NK-92 (cell line): ENCODE measurements around the gene GALNT9.
"Not testable (repeated sequence)": the region's sequence is repeated elsewhere in the genome, so short reads cannot be mapped to it uniquely, and the experiment has no call there.

Source experiments
- DNase-seq: peaks from one replicate; lab custom pipeline; 2025; ENCODE audit not compliant: unreplicated experiment; lab: John Stamatoyannopoulos, UW

Gene GALNT9

GRCh38 chr12:132358241-132359225 lies 29.1 kb upstream of the GALNT9 start:
- not testable (repeated sequence) for DNase-seq

- DNase-seq = no peak
These were observed 28.3 kb upstream of the GALNT9 start for GRCh38 chr12:132357623-132358186.

DNA sequence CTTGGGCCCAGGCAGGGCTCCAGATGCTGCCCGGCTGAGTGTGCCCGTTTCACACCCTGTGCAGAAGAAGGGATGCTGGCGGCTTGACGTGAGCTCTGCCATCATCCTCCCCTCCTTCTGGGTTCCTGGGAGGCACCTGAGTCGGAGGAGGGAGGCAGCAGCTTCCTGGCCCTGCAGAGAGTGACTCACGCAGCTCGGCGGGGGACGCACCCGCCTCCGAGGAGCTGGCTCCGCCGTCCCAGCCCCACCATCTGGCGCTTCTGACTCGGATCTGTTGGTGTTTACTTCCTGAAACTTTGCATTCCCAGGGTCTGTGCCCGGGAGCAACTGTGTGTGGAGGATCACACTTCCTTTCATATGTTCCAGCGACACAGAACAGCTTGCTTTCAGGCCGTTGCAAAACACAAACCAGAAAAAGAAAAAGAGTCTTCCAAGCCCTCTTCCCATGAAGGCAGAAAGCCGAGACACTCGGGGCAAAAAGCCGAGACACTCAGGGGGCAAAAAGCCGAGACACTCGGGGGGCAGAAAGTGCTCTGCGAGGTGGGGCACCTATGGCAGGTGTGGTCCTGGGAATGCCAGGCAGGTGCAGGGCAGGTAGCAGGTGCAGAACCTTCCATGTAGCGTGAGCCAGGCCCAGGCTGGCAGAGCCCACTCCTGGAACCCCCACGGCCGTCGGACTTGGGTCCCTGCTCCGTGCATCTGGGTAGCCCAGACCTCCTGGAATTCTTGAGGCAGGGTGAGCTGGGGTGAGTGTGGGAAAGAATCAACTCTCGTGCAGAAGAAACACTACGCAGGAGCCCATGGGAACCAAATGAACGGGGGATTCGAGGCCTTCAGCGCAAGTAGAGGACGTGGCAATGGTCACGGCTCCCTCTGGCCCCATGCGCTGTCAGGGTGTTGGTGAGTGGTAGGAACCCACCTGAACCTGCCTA lies 27.6 kb upstream of the GALNT9 start:
- DNase-seq = no peak

GRCh38 chr12:132355742-132356681 lies 26.6 kb upstream of the GALNT9 start:
- DNase-seq = no peak

GRCh38 chr12:132354982-132355680 lies 25.7 kb upstream of the GALNT9 start:
- no peak for DNase-seq

GRCh38 chr12:132354211-132354981 lies 25.0 kb upstream of the GALNT9 start:
- DNase-seq = no peak

GRCh38 chr12:132353811-132354210 lies 24.4 kb upstream of the GALNT9 start:
- DNase-seq = no peak

DNA sequence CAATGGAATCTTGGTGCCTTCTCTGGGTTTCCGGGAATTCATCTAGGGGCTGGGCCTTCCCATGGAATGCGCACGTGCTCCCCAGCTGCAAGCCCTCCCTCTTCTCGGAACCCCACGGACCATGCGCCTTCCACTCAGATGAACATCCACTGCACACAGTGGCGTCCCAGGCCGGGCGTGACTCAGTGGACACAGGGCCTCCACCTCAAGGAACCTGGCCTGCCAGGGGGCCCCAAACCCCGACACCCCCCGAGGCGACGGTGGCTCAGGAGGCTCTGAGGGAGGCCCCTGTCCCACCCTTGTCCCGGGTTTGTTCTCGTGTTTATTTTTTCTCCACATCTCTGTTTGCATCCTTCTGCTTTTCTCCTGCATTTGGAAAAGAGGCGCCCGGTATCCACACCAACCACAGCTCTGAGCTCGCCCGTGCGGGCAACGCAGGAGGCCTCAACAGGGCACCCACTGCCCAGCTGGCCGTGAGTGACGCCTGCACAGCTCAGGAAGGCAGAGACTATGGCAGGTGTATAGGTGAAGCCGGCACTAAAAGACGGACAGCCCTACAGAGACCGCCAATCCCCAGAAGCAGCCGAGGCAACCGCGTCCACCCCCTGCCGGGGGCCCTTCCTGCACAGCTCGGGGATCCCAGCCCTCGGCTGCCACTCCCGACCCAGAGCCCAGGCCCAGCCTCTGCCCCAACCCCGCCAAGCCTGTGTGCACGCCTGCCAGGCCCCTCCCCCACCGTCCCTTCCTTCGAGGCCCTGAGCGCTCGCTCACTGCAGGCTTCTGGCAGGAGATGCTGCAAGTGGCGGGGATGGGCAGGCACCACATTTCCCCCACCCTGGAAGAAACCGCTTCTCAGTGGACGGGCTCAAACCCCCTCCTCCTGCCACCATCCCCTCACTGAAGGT lies 23.8 kb upstream of the GALNT9 start:
- DNase-seq = no peak

DNA sequence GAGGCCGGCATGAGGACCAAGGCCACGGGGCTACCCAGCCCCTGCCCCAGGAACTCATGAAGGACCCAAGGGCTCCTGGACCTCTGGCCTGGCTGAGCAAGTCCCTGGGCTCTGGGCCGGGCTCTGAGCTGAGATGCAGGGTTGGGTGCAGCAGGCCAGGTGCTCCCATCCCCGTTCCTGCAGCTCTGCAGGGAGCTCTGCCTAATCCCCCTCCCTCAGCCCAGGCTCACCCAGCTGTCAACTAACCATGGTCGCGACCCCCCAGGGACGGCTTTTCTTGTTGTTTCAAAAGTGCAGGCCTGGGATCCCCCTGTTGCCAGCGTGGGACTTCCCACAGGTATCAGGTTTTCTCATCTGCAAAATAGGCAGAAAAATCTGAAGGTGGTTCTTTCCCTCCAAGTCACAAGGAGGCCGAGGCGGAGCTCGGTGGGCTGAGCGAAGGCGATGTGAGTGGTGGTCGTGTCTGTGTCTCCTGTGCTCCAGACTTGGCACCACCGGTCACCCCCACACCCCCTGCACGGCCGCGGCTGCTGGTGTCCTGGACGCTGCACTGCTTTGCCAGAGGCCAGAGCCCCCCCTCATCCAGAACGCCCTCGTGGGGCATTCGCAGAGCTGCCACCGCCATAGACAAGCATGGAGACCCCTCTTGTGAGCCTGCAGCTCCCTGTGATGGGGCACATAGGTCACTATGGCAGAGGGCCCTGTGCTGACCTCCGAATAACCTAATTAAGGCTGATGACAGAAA lies 22.5 kb upstream of the GALNT9 start:
- no peak for DNase-seq

DNA sequence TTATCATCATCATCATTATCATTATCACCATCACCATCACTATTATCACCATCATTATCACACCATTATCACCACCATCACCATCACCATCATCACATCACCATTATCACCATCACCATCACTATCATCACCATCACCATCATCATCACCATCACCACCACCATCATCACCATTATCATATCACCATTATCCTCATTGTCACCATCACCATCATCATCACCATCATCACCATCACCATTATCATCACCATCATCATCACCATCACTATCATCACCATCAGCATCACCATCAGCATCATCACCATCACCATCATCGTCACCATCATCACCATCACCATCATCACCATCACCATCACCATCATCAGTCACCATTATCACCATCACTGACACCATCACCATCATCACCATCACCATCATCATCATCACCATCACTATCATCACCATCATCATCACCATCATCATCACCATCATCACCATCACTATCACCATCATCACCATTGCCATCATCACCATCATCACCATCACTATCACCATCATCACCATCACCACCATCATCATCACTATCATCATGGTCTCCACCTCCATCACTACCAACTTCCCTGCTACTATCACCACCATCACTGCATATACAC lies 20.2 kb upstream of the GALNT9 start:
- no peak for DNase-seq

GRCh38 chr12:132348176-132348575 lies 18.8 kb upstream of the GALNT9 start:
- no peak for DNase-seq

DNA sequence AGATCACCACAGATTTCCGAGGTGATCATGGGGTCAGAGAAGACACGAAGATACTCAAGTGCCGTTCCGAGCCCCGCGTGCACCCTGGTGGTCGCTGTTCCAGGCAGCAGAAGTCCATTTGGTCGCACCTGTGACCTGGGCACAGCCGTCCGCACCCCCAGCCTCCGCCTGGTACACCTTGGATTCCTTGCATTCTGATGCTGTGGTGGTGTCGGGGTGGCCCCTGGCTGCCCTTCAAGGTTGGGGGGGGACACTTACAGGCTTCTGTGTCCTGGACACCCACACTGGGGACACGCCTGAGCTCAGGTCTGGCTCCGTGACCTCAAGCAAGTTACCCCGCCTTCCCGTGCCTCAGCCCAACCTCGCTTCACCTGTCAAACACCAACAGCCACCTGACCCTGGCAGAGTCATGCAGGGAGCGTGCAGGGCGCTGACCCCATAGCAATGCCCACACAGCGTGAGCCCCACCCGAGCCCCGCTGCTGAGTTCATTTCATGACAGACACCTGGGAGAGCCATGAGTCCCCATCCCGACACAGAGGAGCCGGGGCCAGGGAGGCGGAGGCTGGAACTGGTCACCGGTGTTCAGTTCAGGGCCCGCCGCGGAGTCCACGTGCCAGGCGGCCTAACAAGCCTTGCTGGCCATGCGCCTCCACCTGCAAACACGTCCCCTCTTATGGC lies 17.9 kb upstream of the GALNT9 start:
- DNase-seq = no peak

DNA sequence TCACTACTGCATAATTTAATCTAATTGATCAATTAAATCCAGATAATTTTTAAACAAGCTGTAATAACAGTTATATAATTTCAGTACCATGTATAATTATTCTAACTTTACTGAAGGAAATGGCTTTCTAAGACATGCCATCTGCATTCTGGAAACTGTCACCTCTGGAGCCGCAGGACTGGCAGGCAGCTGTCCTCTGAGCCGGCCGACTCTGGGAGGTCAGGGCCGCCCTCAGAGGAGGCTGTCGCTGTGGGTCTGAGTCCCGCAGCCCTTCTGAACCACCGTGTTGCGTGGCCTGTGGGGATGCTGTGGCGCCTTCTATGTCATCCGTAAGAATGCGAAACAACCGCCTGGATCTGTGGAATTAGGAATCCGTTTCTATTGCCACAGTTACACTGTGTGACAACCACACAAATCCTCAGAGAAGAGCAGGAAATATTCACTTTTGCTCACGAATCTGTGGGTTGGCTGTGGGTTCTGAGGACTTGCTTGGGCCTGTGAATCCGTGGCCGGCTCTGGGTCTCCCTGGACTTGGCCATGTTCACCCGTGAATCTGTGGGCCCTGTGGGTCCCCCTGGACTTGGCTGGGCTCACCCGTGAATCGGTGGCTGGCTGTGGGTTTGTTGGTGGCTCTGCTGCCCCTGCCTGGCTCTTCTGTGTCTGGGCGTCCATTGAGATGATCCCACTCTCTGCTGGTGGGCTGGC lies 17.2 kb upstream of the GALNT9 start:
- no peak for DNase-seq

DNA sequence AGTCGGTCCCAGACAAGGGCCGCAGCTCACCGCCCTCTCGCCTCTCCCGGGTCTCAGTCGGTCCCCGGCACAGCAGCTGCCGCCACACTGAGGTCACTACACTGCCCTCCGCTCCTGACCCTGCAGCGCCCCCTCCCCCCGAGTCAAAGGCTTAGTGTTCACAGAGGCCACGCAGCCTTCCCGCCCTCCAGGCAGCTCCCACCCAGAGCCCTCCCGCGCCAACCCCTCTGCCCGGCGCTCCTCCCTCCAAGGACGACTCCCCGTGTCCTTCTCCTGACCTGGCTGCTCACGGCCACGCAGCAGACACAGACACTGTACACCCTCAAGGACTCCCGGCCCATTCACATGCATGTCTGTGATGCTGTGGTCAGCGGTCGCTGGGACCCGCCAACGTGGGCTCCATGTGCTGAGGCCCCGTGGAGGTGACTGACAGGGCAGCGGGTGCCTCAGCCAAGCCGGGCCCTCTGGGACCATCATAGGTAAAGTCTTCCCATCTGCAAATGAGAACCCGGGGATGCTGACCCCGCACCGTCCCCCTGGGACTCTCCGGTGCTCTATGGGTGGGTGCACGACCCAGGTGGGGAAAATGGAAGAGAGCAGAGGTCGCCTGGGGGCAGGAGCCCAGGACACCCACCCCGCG lies 16.3 kb upstream of the GALNT9 start:
- DNase-seq = no peak

- DNase-seq = no peak
These were observed 15.7 kb upstream of the GALNT9 start for GRCh38 chr12:132345126-132345525.
